Coronary artery (tissue), 2 donors: ENCODE results near the gene DNAAF3.

Experiments used
- DNase-seq: peaks from one replicate; pipeline ENCODE4 v3.0.0-alpha.2; 2017; ENCODE audit warnings: low spot score
- H3K27ac ChIP-seq, 2 donors: fragments of 200-600 bp; sonication (generic); one replicate each; pipeline ENCODE4 v1.5.1; 2016 to 2019
- H3K4me3 ChIP-seq: fragments of 200-600 bp; sonication (generic); 2 replicates; pipeline ENCODE4 v1.5.1; 2016; ENCODE audit warnings: mild to moderate bottlenecking, moderate library complexity
- CTCF ChIP-seq: fragments of 200-600 bp; sonication (generic); IDR thresholded peaks from one replicate; pipeline ENCODE4 v1.5.1; 2019; ENCODE audit warnings: antibody characterized with exemption

DNAAF3 gene

DNA sequence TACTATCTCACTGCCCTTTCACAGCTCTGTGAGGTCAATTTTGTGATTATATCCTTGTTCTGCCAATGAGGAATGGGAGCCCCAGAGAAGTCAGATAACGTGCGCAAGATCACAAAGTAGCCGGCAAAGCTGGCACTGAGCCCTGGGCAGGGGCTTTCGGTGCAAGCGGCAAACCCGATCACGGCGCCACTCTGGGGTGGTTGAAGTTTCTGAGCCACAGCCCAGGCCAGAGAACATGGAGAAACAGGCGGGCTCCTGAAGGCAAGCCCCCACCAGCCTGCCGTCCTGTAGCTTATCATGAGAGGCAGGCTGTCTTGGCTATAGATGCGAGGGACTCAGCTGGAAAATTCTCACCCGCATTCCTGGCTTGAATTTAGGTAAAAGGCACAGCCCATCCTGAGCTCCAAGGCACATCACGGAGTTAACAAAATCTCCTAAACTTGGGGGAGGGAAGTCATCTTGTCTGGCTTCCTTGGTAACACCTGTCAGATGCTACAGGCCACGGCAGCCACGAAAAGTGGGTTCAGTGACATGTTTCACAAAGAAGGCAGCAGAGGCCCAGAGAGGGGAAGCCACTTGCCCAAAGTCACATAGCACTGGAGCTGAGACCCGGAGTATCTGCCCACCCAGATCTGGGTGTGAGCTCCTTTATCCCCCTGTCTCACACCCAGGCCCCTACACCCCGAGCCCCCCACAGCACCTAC, 29.9 kb downstream of the DNAAF3 start:
- no peak for TF ChIP-seq CTCF
- no peak for DNase-seq
- no peak overlapping the region for H3K27ac ChIP-seq
- H3K4me3 ChIP-seq: no peak overlapping the region

DNA sequence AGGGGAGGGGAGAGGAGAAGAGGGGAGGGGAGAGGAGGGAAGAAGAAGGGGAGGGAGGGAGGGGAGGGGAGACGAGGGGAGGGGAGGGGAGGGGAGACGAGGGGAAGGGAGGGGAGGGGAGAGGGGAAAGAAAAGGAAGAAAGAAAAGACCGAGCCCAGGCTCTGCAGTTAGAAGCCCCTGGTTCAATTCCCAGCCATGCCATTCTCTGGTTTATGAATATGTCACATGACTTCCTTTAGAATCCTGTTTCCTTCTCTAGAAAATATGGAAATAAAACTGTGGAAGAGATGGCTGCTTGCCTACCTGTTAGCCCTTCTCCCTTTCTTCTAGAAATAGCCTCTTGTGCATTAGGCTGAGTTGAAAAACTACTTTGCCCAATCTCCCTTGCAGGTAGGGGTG, 31.7 kb downstream of the DNAAF3 start:
- no peak for TF ChIP-seq CTCF
- Histone ChIP-seq H3K27ac (no peak overlapping the region), H3K4me3 (no peak overlapping the region)
- DNase-seq: no peak

DNA sequence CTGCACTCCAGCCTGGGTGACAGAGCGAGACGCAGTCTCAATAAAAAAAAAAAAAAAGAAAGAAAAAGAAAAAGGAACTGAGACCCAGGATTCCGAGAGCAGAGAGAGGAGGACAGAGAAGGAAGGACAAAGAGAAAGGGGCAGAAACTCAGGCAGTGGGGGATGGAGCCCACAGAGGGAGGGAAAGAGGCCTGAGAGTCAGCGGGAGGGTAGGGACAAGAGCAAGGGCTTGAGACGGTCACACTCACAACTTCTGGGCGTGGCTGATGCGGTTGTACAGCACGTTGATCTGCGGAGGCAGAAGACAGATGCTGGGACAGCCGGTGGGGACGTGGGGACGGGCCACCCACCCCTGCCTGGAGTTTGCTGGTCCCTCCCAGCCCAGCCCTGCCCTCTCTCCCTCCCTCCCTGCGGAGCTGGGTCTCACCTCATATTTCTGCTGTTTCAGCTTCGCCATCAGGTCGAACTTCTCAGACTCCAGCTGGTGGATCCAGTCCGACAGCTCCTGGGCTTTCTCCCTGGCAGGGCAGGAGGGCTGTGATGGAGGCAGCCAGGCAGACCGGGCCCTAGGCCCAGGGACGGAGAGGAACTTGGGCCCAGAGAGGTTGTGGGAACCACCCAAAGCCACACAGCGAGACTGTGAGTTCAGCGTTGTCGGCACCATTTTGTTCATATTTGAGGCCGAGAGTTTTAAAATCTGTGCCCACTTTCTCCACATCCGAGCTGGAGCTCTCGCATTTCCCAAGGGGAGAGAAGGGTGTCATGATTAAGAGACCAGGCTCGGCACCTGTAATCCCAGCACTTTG, 32.6 kb downstream of the DNAAF3 start:
- Histone ChIP-seq H3K27ac (no peak overlapping the region), H3K4me3 (no peak overlapping the region)
- no peak for TF ChIP-seq CTCF
- DNase-seq: no peak

- Histone ChIP-seq H3K4me3 (no peak overlapping the region), H3K27ac (no peak overlapping the region)
- no peak for DNase-seq
- TF ChIP-seq CTCF: no peak
Observed at GRCh38 chr19:55132453-55133129, 33.8 kb downstream of the DNAAF3 start.

DNA sequence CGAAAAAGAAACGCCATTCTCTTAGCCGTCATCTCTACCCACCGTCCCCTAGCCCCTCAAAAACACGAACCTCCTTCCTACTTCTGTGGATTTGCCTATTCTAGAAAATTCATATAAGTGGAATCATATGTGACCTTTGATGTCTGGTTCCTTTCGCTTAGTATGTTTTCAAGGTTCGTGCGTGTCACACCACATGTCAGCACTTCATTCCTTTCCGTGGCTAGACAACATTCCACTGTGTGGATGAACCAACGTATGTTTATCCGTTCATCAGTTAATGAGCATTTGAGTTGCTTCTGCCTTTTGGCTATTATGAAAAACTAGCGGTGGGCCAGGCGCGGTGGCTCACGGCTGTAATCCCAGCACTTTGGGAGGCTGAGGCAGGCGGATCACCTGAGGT, 35.0 kb downstream of the DNAAF3 start:
- H3K4me3 ChIP-seq: no peak overlapping the region
- no peak for DNase-seq
- TF ChIP-seq CTCF: no peak
- no peak overlapping the region for H3K27ac ChIP-seq

- no peak overlapping the region for H3K4me3 ChIP-seq
- no peak for TF ChIP-seq CTCF
- DNase-seq: no peak
- no peak overlapping the region for H3K27ac ChIP-seq
Observed at GRCh38 chr19:55119053-55119452, 47.4 kb downstream of the DNAAF3 start.
